Ishikawa (cell line): ENCODE data around the gene ANO7.

Experiments used
- CEBPB ChIP-seq: IDR thresholded peaks from 2 replicates; pipeline ENCODE4 v1.6.1; 2012
- CREB1 ChIP-seq: IDR thresholded peaks from 2 replicates; pipeline ENCODE4 v1.6.1; 2012; ENCODE audit warnings: low read depth
- EGR1 ChIP-seq: IDR thresholded peaks from 2 replicates; pipeline ENCODE4 v1.6.1; 2012
- EP300 ChIP-seq: IDR thresholded peaks from 2 replicates; pipeline ENCODE4 v1.6.1; 2012; ENCODE audit warnings: borderline replicate concordance
- FOXM1 ChIP-seq: IDR thresholded peaks from 2 replicates; pipeline ENCODE4 v1.6.1; 2012; ENCODE audit warnings: low read depth, borderline replicate concordance
- NFIC ChIP-seq: IDR thresholded peaks from 2 replicates; pipeline ENCODE4 v1.6.1; 2012
- RAD21 ChIP-seq: IDR thresholded peaks from 2 replicates; pipeline ENCODE4 v1.6.1; 2012; ENCODE audit warnings: low read depth
- TAF1 ChIP-seq: IDR thresholded peaks from 2 replicates; pipeline ENCODE4 v1.6.1; 2012; ENCODE audit warnings: low read depth, mild to moderate bottlenecking
- TCF12 ChIP-seq: IDR thresholded peaks from 2 replicates; pipeline ENCODE4 v1.6.1; 2012; ENCODE audit warnings: low read depth
- TEAD4 ChIP-seq: IDR thresholded peaks from 2 replicates; pipeline ENCODE4 v1.6.1; 2012
- YY1 ChIP-seq: IDR thresholded peaks from 2 replicates; pipeline ENCODE4 v1.6.1; 2012; ENCODE audit warnings: low read depth
- ZBTB7A ChIP-seq: IDR thresholded peaks from 2 replicates; pipeline ENCODE4 v1.6.1; 2012; ENCODE audit warnings: low read depth
- TF ChIP-seq, protein P1 (sequence below): IDR thresholded peaks from 2 replicates; pipeline ENCODE4 v1.6.1; 2012
- TF ChIP-seq, protein P2 (sequence below): IDR thresholded peaks from 2 replicates; pipeline ENCODE4 v1.6.1; 2012; ENCODE audit warnings: low read depth, mild to moderate bottlenecking
- TF ChIP-seq, protein P3 (sequence below): IDR thresholded peaks from 2 replicates; pipeline ENCODE4 v1.6.1; 2012

The ANO7 gene

DNA sequence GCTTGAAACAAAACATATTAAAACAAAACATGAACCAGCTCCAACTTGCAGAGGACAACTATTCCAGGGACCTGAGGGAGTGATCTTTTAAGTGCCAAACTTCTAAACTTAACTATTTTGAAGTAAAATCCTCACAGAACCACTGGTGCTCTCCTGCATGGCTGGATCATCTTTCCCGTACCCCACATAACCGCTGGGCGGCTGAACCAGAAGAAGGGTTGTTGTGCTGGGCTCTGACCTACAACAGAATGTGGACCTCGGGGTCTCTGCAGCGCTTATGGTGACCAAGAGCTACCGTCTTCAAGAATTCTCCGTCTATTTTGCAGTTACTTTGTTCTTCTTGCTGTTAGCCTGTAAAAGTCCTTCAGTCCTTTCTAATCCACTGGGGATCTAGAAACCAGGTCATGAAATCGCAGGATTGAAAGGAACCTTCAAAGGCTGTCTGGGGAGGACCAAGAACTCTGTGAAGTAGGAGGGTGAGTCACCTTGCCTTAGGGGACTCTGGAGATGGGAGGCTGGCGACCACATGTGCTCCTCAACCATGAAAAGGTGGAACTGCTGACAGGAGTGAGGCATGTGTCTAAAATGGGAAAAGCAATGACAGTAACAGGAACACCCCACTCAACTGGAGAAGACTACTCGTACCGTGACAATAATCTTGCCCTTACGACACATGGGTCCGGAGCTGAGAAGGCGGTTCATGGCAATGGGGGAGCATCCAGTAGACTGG, 80.4 kb downstream of the ANO7 start:
- TF ChIP-seq TAF1 (no peak), ZBTB7A (no peak), TEAD4 (no peak), CEBPB (no peak), CREB1 (no peak), FOXM1 (no peak), EGR1 (no peak), RAD21 (no peak), TCF12 (no peak), EP300 (no peak), NFIC (no peak)
- TF ChIP-seq, protein P1, sequence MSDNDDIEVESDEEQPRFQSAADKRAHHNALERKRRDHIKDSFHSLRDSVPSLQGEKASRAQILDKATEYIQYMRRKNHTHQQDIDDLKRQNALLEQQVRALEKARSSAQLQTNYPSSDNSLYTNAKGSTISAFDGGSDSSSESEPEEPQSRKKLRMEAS, result no peak
- TF ChIP-seq, protein P2, sequence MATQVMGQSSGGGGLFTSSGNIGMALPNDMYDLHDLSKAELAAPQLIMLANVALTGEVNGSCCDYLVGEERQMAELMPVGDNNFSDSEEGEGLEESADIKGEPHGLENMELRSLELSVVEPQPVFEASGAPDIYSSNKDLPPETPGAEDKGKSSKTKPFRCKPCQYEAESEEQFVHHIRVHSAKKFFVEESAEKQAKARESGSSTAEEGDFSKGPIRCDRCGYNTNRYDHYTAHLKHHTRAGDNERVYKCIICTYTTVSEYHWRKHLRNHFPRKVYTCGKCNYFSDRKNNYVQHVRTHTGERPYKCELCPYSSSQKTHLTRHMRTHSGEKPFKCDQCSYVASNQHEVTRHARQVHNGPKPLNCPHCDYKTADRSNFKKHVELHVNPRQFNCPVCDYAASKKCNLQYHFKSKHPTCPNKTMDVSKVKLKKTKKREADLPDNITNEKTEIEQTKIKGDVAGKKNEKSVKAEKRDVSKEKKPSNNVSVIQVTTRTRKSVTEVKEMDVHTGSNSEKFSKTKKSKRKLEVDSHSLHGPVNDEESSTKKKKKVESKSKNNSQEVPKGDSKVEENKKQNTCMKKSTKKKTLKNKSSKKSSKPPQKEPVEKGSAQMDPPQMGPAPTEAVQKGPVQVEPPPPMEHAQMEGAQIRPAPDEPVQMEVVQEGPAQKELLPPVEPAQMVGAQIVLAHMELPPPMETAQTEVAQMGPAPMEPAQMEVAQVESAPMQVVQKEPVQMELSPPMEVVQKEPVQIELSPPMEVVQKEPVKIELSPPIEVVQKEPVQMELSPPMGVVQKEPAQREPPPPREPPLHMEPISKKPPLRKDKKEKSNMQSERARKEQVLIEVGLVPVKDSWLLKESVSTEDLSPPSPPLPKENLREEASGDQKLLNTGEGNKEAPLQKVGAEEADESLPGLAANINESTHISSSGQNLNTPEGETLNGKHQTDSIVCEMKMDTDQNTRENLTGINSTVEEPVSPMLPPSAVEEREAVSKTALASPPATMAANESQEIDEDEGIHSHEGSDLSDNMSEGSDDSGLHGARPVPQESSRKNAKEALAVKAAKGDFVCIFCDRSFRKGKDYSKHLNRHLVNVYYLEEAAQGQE, result no peak
- TF ChIP-seq, protein P3, sequence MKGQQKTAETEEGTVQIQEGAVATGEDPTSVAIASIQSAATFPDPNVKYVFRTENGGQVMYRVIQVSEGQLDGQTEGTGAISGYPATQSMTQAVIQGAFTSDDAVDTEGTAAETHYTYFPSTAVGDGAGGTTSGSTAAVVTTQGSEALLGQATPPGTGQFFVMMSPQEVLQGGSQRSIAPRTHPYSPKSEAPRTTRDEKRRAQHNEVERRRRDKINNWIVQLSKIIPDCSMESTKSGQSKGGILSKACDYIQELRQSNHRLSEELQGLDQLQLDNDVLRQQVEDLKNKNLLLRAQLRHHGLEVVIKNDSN, result no peak

DNA sequence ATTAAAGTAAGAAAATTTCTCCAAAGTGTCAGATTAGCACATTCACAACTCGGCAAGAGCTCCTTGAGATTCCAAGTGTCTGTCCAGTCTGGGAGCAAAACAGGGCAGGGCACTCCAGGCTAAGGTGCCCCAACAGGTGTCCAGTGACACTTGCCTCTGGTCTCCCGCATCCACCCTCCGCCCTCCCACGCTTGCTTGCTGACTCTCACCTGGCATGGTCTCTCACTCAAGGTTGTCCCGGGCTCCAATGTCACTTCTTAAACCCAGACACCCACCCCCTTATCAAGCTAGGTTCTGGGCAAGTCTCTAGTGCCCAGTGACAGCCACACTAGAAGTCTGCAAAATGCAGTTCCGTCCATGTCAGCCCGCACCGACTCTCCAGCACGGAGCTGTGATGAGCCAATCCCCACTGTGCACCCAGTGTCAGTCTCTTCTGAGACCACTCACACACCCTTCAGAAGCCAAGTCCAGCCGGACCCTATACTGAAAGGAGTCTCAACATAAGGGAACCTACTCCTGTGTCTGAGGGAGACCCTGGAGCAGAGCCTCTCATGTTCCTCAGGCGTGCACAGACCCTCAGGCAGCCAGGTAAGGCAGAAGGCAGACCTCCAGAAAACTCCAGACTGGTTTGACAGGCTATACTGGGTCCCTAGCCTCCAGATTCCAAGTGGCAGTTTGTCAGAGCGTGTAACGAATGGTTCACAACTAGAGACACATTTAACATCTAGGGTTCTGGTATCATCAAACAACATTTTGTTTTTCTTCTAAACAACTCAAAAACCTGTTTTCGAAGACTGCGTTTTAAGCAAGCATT, 81.4 kb downstream of the ANO7 start:
- TF ChIP-seq CREB1, result no peak
- no peak for TF ChIP-seq TEAD4
- TF ChIP-seq NFIC, result no peak
- no peak for TF ChIP-seq EGR1
- no peak for TF ChIP-seq FOXM1
- no peak for TF ChIP-seq TCF12
- TF ChIP-seq, protein P2, result no peak
- TF ChIP-seq, protein P3, result no peak
- no peak for TF ChIP-seq ZBTB7A
- TF ChIP-seq TAF1, result no peak
- TF ChIP-seq RAD21, result no peak
- no peak for TF ChIP-seq CEBPB
- TF ChIP-seq YY1, result no peak
- TF ChIP-seq, protein P1, result no peak
- no peak for TF ChIP-seq EP300

DNA sequence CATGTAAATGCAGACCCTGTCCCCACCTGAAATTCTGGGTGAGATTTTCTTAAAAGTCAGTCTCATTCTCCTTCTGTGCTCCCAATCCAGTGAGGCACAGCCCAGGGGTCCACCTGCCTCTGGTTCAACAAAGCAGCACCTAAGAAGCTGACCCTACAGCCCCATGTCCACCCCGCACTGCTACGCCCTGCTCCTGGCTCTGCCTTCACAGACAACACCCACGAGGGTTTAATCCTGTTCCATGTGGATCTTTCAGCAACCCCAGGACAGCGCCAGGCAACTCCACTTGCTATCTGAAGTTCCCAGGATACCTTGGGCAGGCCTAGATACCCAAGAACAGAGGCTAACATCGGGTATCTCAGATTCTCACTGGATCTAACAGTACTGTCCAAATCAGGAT, 82.1 kb downstream of the ANO7 start:
- TF ChIP-seq, protein P1, result no peak
- TF ChIP-seq RAD21 (no peak), TCF12 (no peak), NFIC (no peak), YY1 (no peak), ZBTB7A (no peak), TAF1 (no peak), EP300 (no peak)
- TF ChIP-seq, protein P2, result no peak
